H1 (cell line): Measurements from ENCODE around the gene VEPH1. TPM values are rescaled to one million over a fixed set of nuclear protein-coding genes. Genes with fewer than 3 reads are reported as not detected.

Experiments used
- CTCF ChIA-PET: fragments of 300-600 bp; sonication (Branson Sonifier 250); formaldehyde crosslinking; loops from one replicate; lab custom pipeline; 2021; ENCODE audit not compliant: partially characterized antibody; lab: Charles Lee
- POLR2A ChIA-PET: fragments of 300-600 bp; sonication (Branson Sonifier 250); formaldehyde crosslinking; loops from one replicate; lab custom pipeline; 2021; ENCODE audit warnings: inconsistent platforms; ENCODE audit not compliant: partially characterized antibody; lab: Charles Lee
- DNase-seq, 2 experiments: peaks; one replicate each; pipeline versions ENCODE4 v3.0.0 to v3.0.0-alpha.2; 2010 to 2022; ENCODE audit warnings: low spot score in 2 of 2, low read depth in 1 of 2, mixed read lengths in 1 of 2
- FAIRE-seq: peaks from 2 replicates; lab custom pipeline; 2011; peaks lifted over from hg19 to GRCh38; lab: Jason Lieb, UNC
- H2AFZ ChIP-seq: 2 replicates; pipeline ENCODE4 v1.8.1; 2012; ENCODE audit warnings: low read length, inconsistent platforms
- H2AK5ac ChIP-seq: 2 replicates; pipeline ENCODE4 v1.6.1; 2013; ENCODE audit warnings: low read depth, low read length
- H2BK120ac ChIP-seq: replicated peaks from 2 replicates; pipeline ENCODE3; 2013; ENCODE audit warnings: low read depth, low read length, inconsistent platforms
- H2BK12ac ChIP-seq: 2 replicates; pipeline ENCODE4 v1.6.1; 2013; ENCODE audit warnings: low read depth, low read length
- H2BK15ac ChIP-seq: 2 replicates; pipeline ENCODE4 v1.6.1; 2013; ENCODE audit warnings: low read length
- H2BK20ac ChIP-seq: 2 replicates; pipeline ENCODE4 v1.6.1; 2013; ENCODE audit warnings: low read length
- H2BK5ac ChIP-seq: 2 replicates; pipeline ENCODE4 v1.6.1; 2013; ENCODE audit warnings: low read depth, low read length
- H3K14ac ChIP-seq: 2 replicates; pipeline ENCODE4 v1.6.1; 2013; ENCODE audit warnings: inconsistent platforms; ENCODE audit not compliant: insufficient read length
- H3K18ac ChIP-seq: 2 replicates; pipeline ENCODE4 v1.6.1; 2013; ENCODE audit warnings: low read length; ENCODE audit errors: extremely low read depth
- H3K23ac ChIP-seq: 2 replicates; pipeline ENCODE4 v1.6.1; 2013; ENCODE audit warnings: inconsistent platforms; ENCODE audit not compliant: insufficient read length
- H3K23me2 ChIP-seq: 2 replicates; pipeline ENCODE4 v1.6.1; 2013; ENCODE audit warnings: low read depth, low read length
- H3K27ac ChIP-seq: 2 replicates; pipeline ENCODE4 v1.6.1; 2011; ENCODE audit warnings: low read depth, low read length, inconsistent platforms
- H3K27me3 ChIP-seq, 4 experiments: replicated peaks in 1 of 4; 1 replicate in 1 of 4; 2 replicates in 3 of 4; pipeline versions ENCODE4 v1.6.1 to v1.8.1; 2011 to 2013; ENCODE audit warnings: low read length in 3 of 4, mild to moderate bottlenecking in 3 of 4, inconsistent platforms in 2 of 4, mixed read lengths in 2 of 4, moderate library complexity in 1 of 4; ENCODE audit not compliant: control insufficient read depth in 3 of 4, insufficient read depth in 3 of 4; ENCODE audit errors: extremely low read depth in 1 of 4
- H3K36me3 ChIP-seq, 4 experiments: 2 replicates each; pipeline versions ENCODE4 v1.6.1 to v1.8.1; 2011 to 2013; ENCODE audit warnings: mild to moderate bottlenecking in 4 of 4, low read length in 3 of 4, moderate library complexity in 2 of 4, control low read depth in 1 of 4, inconsistent platforms in 1 of 4; ENCODE audit not compliant: insufficient read depth in 4 of 4, control insufficient read depth in 2 of 4
- H3K4ac ChIP-seq: replicated peaks from 2 replicates; pipeline ENCODE3; 2013; ENCODE audit warnings: low read length, low read depth, mixed read lengths, inconsistent platforms; ENCODE audit not compliant: insufficient read length
- H3K4me1 ChIP-seq, 4 experiments: replicated peaks in 1 of 4; 1 replicate in 1 of 4; 2 replicates in 3 of 4; pipeline versions ENCODE4 v1.6.1 to v1.8.1; 2011 to 2013; ENCODE audit warnings: low read length in 3 of 4, inconsistent platforms in 2 of 4, mixed read lengths in 1 of 4; ENCODE audit not compliant: insufficient read depth in 4 of 4, control insufficient read depth in 3 of 4
- H3K4me2 ChIP-seq, 2 experiments: 2 replicates each; pipeline versions ENCODE4 v1.6.1 to v1.8.1; 2011 to 2013; ENCODE audit warnings: low read depth in 2 of 2, low read length in 2 of 2, control low read depth in 1 of 2, inconsistent platforms in 1 of 2, mild to moderate bottlenecking in 1 of 2; ENCODE audit not compliant: insufficient read depth in 1 of 2
- H3K4me3 ChIP-seq, 4 experiments: fragments of 200-600, 300-600 bp in 1 of 4; sonication (generic), shearing (Covaris generic), sonication (Bioruptor Twin) in 1 of 4; 2 replicates each; pipeline versions ENCODE4 v1.5.1 to v1.8.1; 2011 to 2016; ENCODE audit warnings: low read length in 4 of 4, low read depth in 3 of 4, control low read depth in 2 of 4, inconsistent platforms in 2 of 4, mild to moderate bottlenecking in 2 of 4, mixed read lengths in 1 of 4, moderate library complexity in 1 of 4; ENCODE audit not compliant: insufficient read depth in 2 of 4; ENCODE audit errors: extremely low read depth in 1 of 4
- H3K56ac ChIP-seq: replicated peaks from 2 replicates; pipeline ENCODE3; 2013; ENCODE audit warnings: low read depth, mild to moderate bottlenecking, mixed read lengths, low read length, inconsistent platforms; ENCODE audit not compliant: insufficient read length
- H3K79me1 ChIP-seq: 2 replicates; pipeline ENCODE4 v1.6.1; 2013; ENCODE audit warnings: low read depth, low read length, control low read depth
- H3K79me2 ChIP-seq, 2 experiments: 2 replicates each; pipeline versions ENCODE4 v1.6.1 to v1.8.1; 2012 to 2013; ENCODE audit warnings: low read length in 2 of 2, mild to moderate bottlenecking in 2 of 2, inconsistent platforms in 1 of 2; ENCODE audit not compliant: insufficient read depth in 2 of 2, control insufficient read depth in 1 of 2
- H3K9ac ChIP-seq, 4 experiments: replicated peaks in 1 of 4; 1 replicate in 1 of 4; 2 replicates in 3 of 4; pipeline versions ENCODE4 v1.6.1 to v1.8.1; 2011 to 2013; ENCODE audit warnings: low read depth in 3 of 4, low read length in 3 of 4, control low read depth in 2 of 4, mild to moderate bottlenecking in 2 of 4, moderate library complexity in 2 of 4, inconsistent platforms in 1 of 4; ENCODE audit errors: extremely low read depth in 1 of 4
- H3K9me3 ChIP-seq, 2 experiments: 2 replicates each; pipeline versions ENCODE4 v1.6.1 to v1.8.1; 2012 to 2013; ENCODE audit warnings: mild to moderate bottlenecking in 2 of 2, moderate library complexity in 2 of 2, control low read depth in 1 of 2, inconsistent platforms in 1 of 2, low read depth in 1 of 2, low read length in 1 of 2, mixed read lengths in 1 of 2; ENCODE audit not compliant: insufficient read depth in 2 of 2
- H4K20me1 ChIP-seq, 2 experiments: replicated peaks in 1 of 2; 2 replicates each; pipeline versions ENCODE3 to v1.8.1; 2011 to 2013; ENCODE audit warnings: inconsistent platforms in 2 of 2, low read length in 2 of 2, mild to moderate bottlenecking in 1 of 2; ENCODE audit not compliant: insufficient read depth in 2 of 2, control insufficient read depth in 1 of 2
- H4K5ac ChIP-seq: 2 replicates; pipeline ENCODE4 v1.6.1; 2013; ENCODE audit warnings: low read length, low read depth, mixed read lengths, inconsistent platforms; ENCODE audit not compliant: insufficient read length
- H4K8ac ChIP-seq: 2 replicates; pipeline ENCODE4 v1.8.0; 2013; ENCODE audit warnings: mild to moderate bottlenecking, moderate library complexity, low read length, inconsistent platforms; ENCODE audit not compliant: insufficient read depth; ENCODE audit errors: extremely low read depth
- H4K91ac ChIP-seq: replicated peaks from 2 replicates; pipeline ENCODE3; 2013; ENCODE audit warnings: low read length, mixed read lengths, inconsistent platforms; ENCODE audit not compliant: insufficient read length
- CBX5 ChIP-seq: fragments of 300-800, 300-1000 bp; sonication (generic); IDR thresholded peaks from 2 replicates; pipeline ENCODE4 v1.7.1; 2016; ENCODE audit warnings: antibody characterized with exemption, low read length, low read depth
- CREB1 ChIP-seq: IDR thresholded peaks from 2 replicates; pipeline ENCODE4 v1.6.1; 2012; ENCODE audit warnings: inconsistent platforms
- WGBS, 2 experiments: shearing (Covaris generic) in 1 of 2; methylation state at CpG; one replicate each; pipeline versions ENCODE4 v1.1.6 to v1.1.7; 2013 to 2015; ENCODE audit warnings: low lambda C conversion rate in 2 of 2, mixed read lengths in 2 of 2, inconsistent platforms in 1 of 2, low coverage in 1 of 2, missing lambda C conversion rate in 1 of 2; ENCODE audit not compliant: insufficient replicate concordance in 2 of 2, insufficient coverage in 1 of 2, insufficient read length in 1 of 2; ENCODE audit errors: extremely low coverage in 1 of 2, missing lambda C conversion rate in 1 of 2; 5-methylcytosine and 5-hydroxymethylcytosine counted together
- polyA plus RNA-seq, 7 experiments: library from polyadenylated mRNA; depleted of rRNA in 3 of 7; stranded (reverse) in 5 of 7; unstranded in 2 of 7; fragments of >200 nt in 5 of 7; fragments of 200-250 nt in 2 of 7; gene quantifications; 1 replicate in 5 of 7; 2 replicates in 1 of 7; 4 replicates in 1 of 7; pipeline versions ENCODE4 v1.2.1 to v1.2.3, GENCODE V29; 2011 to 2013; ENCODE audit warnings: missing spikeins in 2 of 7, mixed read lengths in 2 of 7
- total RNA-seq: library from RNA; stranded (reverse); fragmentation: NEBNext Ultra II Directional; extraction: Animal tissue kit (Norgen Biotek cat#: 25700); gene quantifications from 2 replicates; pipeline ENCODE4 v1.2.1, GENCODE V29; 2021

The VEPH1 gene
- total and polyA plus RNA-seq, 2 of the 8 experiments (the other 6 are each of a cell fraction or from before 2014, with no cell fraction given): 12.0 to 18.3 TPM

- H3K4me3 ChIP-seq: no peak overlapping the region
- no peaks in the 10 kb centered on the region for H3K9me3 ChIP-seq
- H3K23me2 ChIP-seq: no peaks in the 10 kb centered on the region
- H4K91ac ChIP-seq: no peak overlapping the region
- no peak overlapping the region for H2AFZ ChIP-seq
- no peak overlapping the region for H2BK15ac ChIP-seq
- H3K23ac ChIP-seq: no peak overlapping the region
- no peak overlapping the region for H2BK12ac ChIP-seq
- CTCF ChIA-PET: interaction anchor here (1.0 to 1.4 kb wide), 2 partner anchors 32 to 41 kb away, joined by 3 to 5 read pairs; no protein-coding TSS in a partner anchor
- H3K14ac ChIP-seq: no peak overlapping the region
- H3K4me1 ChIP-seq: no peaks in the 10 kb centered on the region
- H3K56ac ChIP-seq: no peak overlapping the region
- H3K79me2 ChIP-seq: no peaks in the 10 kb centered on the region
- POLR2A ChIA-PET: no interaction called here
- H3K36me3 ChIP-seq: no peaks in the 10 kb centered on the region
- no peak overlapping the region for H2BK120ac ChIP-seq
- no peak overlapping the region for H3K27ac ChIP-seq
- no peak for TF ChIP-seq CREB1
- TF ChIP-seq CBX5: no peak
- no peak overlapping the region for H2BK5ac ChIP-seq
- no peak overlapping the region for H3K4me2 ChIP-seq
- H3K18ac ChIP-seq: no peak overlapping the region
- FAIRE-seq (no peak), DNase-seq (no peak)
- no peak overlapping the region for H4K8ac ChIP-seq
- H3K9ac ChIP-seq: no peak overlapping the region
- 83% methylated on average over 2 of the region's 2 CpGs; no CpG with 5 or more reads in 1 of the 2 experiments for WGBS, 2 experiments
- H4K5ac ChIP-seq: no peak overlapping the region
- no peak overlapping the region for H3K4ac ChIP-seq
- no peaks in the 10 kb centered on the region for H3K27me3 ChIP-seq
- no peaks in the 10 kb centered on the region for H4K20me1 ChIP-seq
- H2AK5ac ChIP-seq: no peak overlapping the region
- H2BK20ac ChIP-seq: no peak overlapping the region
- no peaks in the 10 kb centered on the region for H3K79me1 ChIP-seq
Measured at GRCh38 chr3:157311633-157312375, 191.4 kb downstream of the VEPH1 start.
